ENCODE results near the gene DNAJC7. TPM values are rescaled to one million over a fixed set of nuclear protein-coding genes. Genes with fewer than 3 reads are reported as not detected.

The DNAJC7 gene
- total RNA-seq, 2 donors from 2014 or later = 82.7 to 103 TPM

DNA sequence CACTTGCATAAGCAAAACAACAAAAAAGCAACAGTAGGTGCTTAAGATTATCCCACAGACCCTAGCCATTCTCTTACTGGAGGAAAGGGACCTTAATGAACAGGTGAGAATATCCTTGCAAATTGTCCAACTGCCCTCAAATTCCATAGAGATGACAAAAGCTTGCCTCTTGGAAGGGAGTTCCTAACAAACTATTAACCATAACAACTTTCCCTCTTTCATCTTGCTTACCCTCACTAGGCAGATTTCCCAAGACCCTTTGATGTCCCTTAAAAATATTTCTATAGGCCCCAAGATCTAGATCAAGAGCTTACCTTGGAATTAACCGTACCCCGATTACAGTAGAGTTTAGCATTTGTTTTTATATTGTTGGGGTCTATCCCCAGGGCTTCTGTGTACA is 28.8 kb downstream of the DNAJC7 start:
- H3K27ac ChIP-seq = no peak overlapping the region
- intact Hi-C loops (cut with DNase I) = no loop called here
- no peaks in the 10 kb centered on the region for H3K9me3 ChIP-seq
- no peak overlapping the region for H3K4me3 ChIP-seq
- H3K4me1 ChIP-seq = no peaks in the 10 kb centered on the region
- peaks cover 24% of the 10 kb centered on the region for H3K36me3 ChIP-seq
- no peak for DNase-seq
- H3K27me3 ChIP-seq = no peaks in the 10 kb centered on the region
- no peak overlapping the region for H3K9ac ChIP-seq (ENCODE audit: low read depth in 2 of 2, low read length in 2 of 2)
- TF ChIP-seq, protein P1, sequence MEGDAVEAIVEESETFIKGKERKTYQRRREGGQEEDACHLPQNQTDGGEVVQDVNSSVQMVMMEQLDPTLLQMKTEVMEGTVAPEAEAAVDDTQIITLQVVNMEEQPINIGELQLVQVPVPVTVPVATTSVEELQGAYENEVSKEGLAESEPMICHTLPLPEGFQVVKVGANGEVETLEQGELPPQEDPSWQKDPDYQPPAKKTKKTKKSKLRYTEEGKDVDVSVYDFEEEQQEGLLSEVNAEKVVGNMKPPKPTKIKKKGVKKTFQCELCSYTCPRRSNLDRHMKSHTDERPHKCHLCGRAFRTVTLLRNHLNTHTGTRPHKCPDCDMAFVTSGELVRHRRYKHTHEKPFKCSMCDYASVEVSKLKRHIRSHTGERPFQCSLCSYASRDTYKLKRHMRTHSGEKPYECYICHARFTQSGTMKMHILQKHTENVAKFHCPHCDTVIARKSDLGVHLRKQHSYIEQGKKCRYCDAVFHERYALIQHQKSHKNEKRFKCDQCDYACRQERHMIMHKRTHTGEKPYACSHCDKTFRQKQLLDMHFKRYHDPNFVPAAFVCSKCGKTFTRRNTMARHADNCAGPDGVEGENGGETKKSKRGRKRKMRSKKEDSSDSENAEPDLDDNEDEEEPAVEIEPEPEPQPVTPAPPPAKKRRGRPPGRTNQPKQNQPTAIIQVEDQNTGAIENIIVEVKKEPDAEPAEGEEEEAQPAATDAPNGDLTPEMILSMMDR (IDR thresholded peaks at IDR 0.05) = no peak

DNA sequence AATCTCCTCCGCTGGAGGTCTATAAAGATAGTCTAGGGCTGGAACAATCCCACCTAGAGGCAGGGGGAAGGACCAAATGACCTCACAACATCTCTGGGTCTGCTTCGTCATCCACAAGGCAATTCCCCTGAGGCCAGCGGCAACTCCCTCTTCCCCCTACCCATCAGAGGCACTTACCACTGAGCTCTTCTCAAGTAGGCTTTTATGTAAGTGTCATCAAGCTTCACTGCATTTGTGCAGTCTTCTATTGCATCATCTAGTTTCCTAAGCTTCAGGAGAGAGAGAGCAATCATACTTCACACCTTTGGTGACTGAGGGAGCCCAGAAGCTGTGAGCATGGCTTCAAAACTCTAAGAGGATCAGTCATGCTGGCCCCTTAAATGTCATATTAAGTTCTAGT is 29.6 kb downstream of the DNAJC7 start:
- no peak for DNase-seq

DNA sequence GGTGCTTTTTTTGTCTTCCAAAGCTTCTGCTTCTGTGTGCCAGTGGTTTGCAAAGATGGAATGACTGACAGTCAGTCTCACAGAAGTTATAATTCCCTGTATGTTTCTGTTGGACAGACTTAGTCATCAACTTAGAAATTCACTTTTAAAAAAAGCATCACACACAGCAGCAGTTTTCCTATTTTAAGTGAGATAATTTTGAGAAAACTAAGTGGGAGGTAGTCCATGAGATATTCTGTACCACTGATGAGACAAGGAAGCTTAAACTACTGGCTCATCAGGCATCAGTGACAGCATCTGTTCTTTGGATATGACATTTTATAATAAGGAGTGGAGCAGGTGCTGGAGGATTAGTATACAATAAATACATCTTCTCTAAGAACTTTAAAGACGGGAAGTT is 30.6 kb downstream of the DNAJC7 start:
- peaks cover 11% of the 10 kb centered on the region for H3K36me3 ChIP-seq
- no peak overlapping the region for H3K4me3 ChIP-seq
- TF ChIP-seq, protein P1 (IDR thresholded peaks at IDR 0.05) = no peak
- DNase-seq = no peak
- no peaks in the 10 kb centered on the region for H3K4me1 ChIP-seq
- H3K27me3 ChIP-seq = no peaks in the 10 kb centered on the region
- H3K9ac ChIP-seq (ENCODE audit: low read depth in 2 of 2, low read length in 2 of 2) = no peak overlapping the region
- H3K27ac ChIP-seq = no peak overlapping the region
- intact Hi-C loops (cut with DNase I) = no loop called here
- no peaks in the 10 kb centered on the region for H3K9me3 ChIP-seq

More for the DNA sequence above, 29.6 kb downstream of the DNAJC7 start:
- no peaks in the 10 kb centered on the region for H3K27me3 ChIP-seq
- H3K27ac ChIP-seq = no peak overlapping the region
- H3K4me3 ChIP-seq = no peak overlapping the region
- no peaks in the 10 kb centered on the region for H3K4me1 ChIP-seq
- H3K36me3 ChIP-seq = peaks cover 16% of the 10 kb centered on the region
- no peak overlapping the region for H3K9ac ChIP-seq (ENCODE audit: low read depth in 2 of 2, low read length in 2 of 2)
- TF ChIP-seq, protein P1 (IDR thresholded peaks at IDR 0.05) = no peak
- intact Hi-C loops (cut with DNase I) = no loop called here
- H3K9me3 ChIP-seq = no peaks in the 10 kb centered on the region

DNA sequence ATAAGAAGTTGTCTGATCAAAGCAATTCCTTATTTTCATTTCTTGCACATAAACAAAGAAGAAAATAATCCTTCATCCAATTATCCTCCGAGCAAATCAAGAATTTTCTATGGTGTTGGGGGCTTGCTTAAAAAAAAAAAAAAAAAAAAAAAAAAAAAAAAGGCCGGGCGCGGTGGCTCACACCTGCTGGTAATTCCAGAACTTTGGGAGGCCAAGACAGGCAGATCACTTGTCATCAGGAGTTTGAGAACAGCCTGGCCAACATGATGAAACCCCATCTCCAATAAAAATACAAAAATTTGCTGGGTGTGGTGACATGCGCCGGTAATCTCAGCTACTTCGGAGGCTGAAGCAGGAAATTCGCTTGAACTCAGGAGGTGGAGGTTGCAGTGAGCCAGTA is 31.3 kb downstream of the DNAJC7 start:
- Histone ChIP-seq H3K27me3 (no peaks in the 10 kb centered on the region), H3K4me1 (no peaks in the 10 kb centered on the region), H3K27ac (no peak overlapping the region), H3K9me3 (no peaks in the 10 kb centered on the region), H3K36me3 (peaks cover 11% of the 10 kb centered on the region), H3K4me3 (no peak overlapping the region), H3K9ac (ENCODE audit: low read depth in 2 of 2, low read length in 2 of 2) (no peak overlapping the region)
- TF ChIP-seq, protein P1 (IDR thresholded peaks at IDR 0.05) = no peak
- no peak for DNase-seq
- intact Hi-C loops (cut with DNase I) = no loop called here

DNA sequence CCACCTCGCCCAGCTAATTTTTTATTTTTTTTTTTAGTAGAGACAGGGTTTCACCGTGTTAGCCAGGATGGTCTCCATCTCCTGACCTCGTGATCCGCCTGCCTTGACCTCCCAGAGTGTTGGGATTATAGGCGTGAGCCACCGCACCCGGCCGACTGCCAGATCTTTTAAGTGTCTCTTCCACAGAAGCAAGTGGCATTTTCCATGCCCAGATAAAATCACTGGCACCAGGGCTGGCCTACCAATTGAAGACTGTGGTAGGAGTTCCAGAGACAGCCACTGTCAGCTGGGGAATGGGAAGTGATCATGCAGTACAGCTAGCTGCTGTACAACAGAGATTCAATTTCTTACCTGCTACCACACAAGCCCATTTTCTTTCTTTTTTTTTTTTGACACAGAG is 32.8 kb downstream of the DNAJC7 start:
- Histone ChIP-seq H3K27ac (no peak overlapping the region), H3K36me3 (peaks cover 11% of the 10 kb centered on the region), H3K9me3 (no peaks in the 10 kb centered on the region), H3K9ac (ENCODE audit: low read depth in 2 of 2, low read length in 2 of 2) (no peak overlapping the region), H3K27me3 (no peaks in the 10 kb centered on the region), H3K4me3 (no peak overlapping the region), H3K4me1 (no peaks in the 10 kb centered on the region)
- intact Hi-C loops (cut with DNase I) = no loop called here
- TF ChIP-seq, protein P1 (IDR thresholded peaks at IDR 0.05) = no peak
- no peak for DNase-seq

Data from colonic mucosa (tissue), 4 donors.